SK-N-SH (cell line): Measurements from ENCODE around the gene EIF1. TPM values are rescaled to one million over a fixed set of nuclear protein-coding genes. Genes with fewer than 3 reads are reported as not detected.

Experiments used
- CTCF ChIA-PET: fragments of 300-600, 350-600 bp; formaldehyde crosslinking; extraction: SDS; loops from one replicate; lab custom pipeline; 2021; lab: Yijun Ruan, JAX
- POLR2A ChIA-PET: fragments of 350-600 bp; sonication (Branson Sonifier 250); formaldehyde crosslinking; extraction: SDS; loops from one replicate; lab custom pipeline; 2020; ENCODE audit warnings: antibody characterized with exemption, inconsistent platforms; lab: Yijun Ruan, JAX
- DNase-seq: peaks from one replicate; pipeline ENCODE4 v3.0.0; 2012
- H2AFZ ChIP-seq: fragments of 200-600 bp; sonication (generic); 2 replicates; pipeline ENCODE4 v1.8.1; 2016; ENCODE audit warnings: antibody characterized with exemption, mild to moderate bottlenecking, low read depth
- H3F3A ChIP-seq: fragments of 200-600 bp; sonication (generic); replicated peaks from 2 replicates; pipeline ENCODE3; 2016; ENCODE audit warnings: antibody characterized with exemption, mild to moderate bottlenecking; ENCODE audit not compliant: insufficient read depth
- H3K27ac ChIP-seq, 2 experiments: fragments of 200-500 bp in 1 of 2; fragments of 200-600 bp in 1 of 2; sonication (Bioruptor generic) in 1 of 2; sonication (generic), shearing (Covaris generic) in 1 of 2; 2 replicates each; pipeline versions ENCODE4 v1.5.1 to v1.6.1; 2014 to 2016; ENCODE audit warnings: low read depth in 2 of 2, inconsistent platforms in 1 of 2, low read length in 1 of 2, mild to moderate bottlenecking in 1 of 2, mixed read lengths in 1 of 2
- H3K27me3 ChIP-seq: fragments of 200-600 bp; sonication (generic), shearing (Covaris generic); 2 replicates; pipeline ENCODE4 v1.6.1; 2016; ENCODE audit warnings: mixed run types; ENCODE audit not compliant: insufficient read depth
- H3K36me3 ChIP-seq, 2 experiments: fragments of 200-500 bp in 1 of 2; fragments of 200-600 bp in 1 of 2; sonication (Bioruptor generic) in 1 of 2; sonication (generic) in 1 of 2; replicated peaks in 1 of 2; 2 replicates each; pipeline versions ENCODE3 to v1.5.1; 2014 to 2016; ENCODE audit warnings: low read length in 1 of 2, mild to moderate bottlenecking in 1 of 2; ENCODE audit not compliant: insufficient read depth in 2 of 2, control insufficient read depth in 1 of 2
- H3K4me1 ChIP-seq, 2 experiments: fragments of 200-500 bp in 1 of 2; fragments of 200-600 bp in 1 of 2; sonication (Bioruptor generic) in 1 of 2; sonication (generic), shearing (Covaris generic) in 1 of 2; 2 replicates each; pipeline versions ENCODE4 v1.5.1 to v1.6.1; 2014 to 2016; ENCODE audit warnings: low read depth in 1 of 2, low read length in 1 of 2, mixed run types in 1 of 2; ENCODE audit not compliant: insufficient read depth in 2 of 2, control insufficient read depth in 1 of 2
- H3K4me2 ChIP-seq: fragments of 200-600 bp; sonication (generic), shearing (Covaris generic); 2 replicates; pipeline ENCODE4 v1.6.1; 2017; ENCODE audit warnings: mixed run types
- H3K4me3 ChIP-seq, 2 experiments: fragments of 200-500 bp in 1 of 2; fragments of 200-600 bp in 1 of 2; sonication (Bioruptor generic) in 1 of 2; sonication (generic), shearing (Covaris generic) in 1 of 2; 2 replicates each; pipeline versions ENCODE4 v1.5.1 to v1.8.1; 2014 to 2016; ENCODE audit warnings: low read depth in 2 of 2, inconsistent platforms in 1 of 2, low read length in 1 of 2, mild to moderate bottlenecking in 1 of 2, mixed read lengths in 1 of 2, moderate library complexity in 1 of 2
- H3K79me2 ChIP-seq: fragments of 200-600 bp; sonication (generic); 2 replicates; pipeline ENCODE4 v1.8.1; 2017; ENCODE audit warnings: mild to moderate bottlenecking; ENCODE audit not compliant: insufficient read depth
- H3K9ac ChIP-seq: fragments of 200-600 bp; sonication (generic); 2 replicates; pipeline ENCODE4 v1.6.1; 2017; ENCODE audit warnings: mixed run types
- H3K9me2 ChIP-seq: fragments of 200-600 bp; sonication (generic); 2 replicates; pipeline ENCODE4 v1.6.1; 2017; ENCODE audit warnings: mixed run types
- H3K9me3 ChIP-seq: fragments of 200-600 bp; sonication (generic); 2 replicates; pipeline ENCODE4 v1.6.1; 2017; ENCODE audit warnings: mixed run types, mild to moderate bottlenecking, moderate library complexity
- H4K20me1 ChIP-seq: fragments of 200-600 bp; sonication (generic); 2 replicates; pipeline ENCODE4 v1.6.1; 2017; ENCODE audit warnings: mild to moderate bottlenecking, mixed run types; ENCODE audit not compliant: insufficient read depth
- CTCF ChIP-seq: fragments of 200-600 bp; sonication (generic); IDR thresholded peaks from 2 replicates; pipeline ENCODE4 v1.6.1; 2017; ENCODE audit warnings: antibody characterized with exemption, mild to moderate bottlenecking, moderate library complexity
- ELF1 ChIP-seq: IDR thresholded peaks from 2 replicates; pipeline ENCODE4 v1.4.0; 2012
- EP300 ChIP-seq, 2 experiments: IDR thresholded peaks; 2 replicates each; pipeline versions ENCODE4 v1.4.0 to v1.6.1; 2012; ENCODE audit warnings: borderline replicate concordance in 1 of 2, low read depth in 1 of 2, low read length in 1 of 2
- EZH2phosphoT487 ChIP-seq: fragments of 200-600 bp; sonication (generic); IDR thresholded peaks from 2 replicates; pipeline ENCODE4 v1.6.1; 2017; ENCODE audit warnings: low read depth, mixed run types, mild to moderate bottlenecking, antibody characterized with exemption, moderate library complexity, borderline replicate concordance
- IRF3 ChIP-seq: fragments of 150-350 bp; IDR thresholded peaks from 2 replicates; pipeline ENCODE4 v1.6.1; 2016; ENCODE audit warnings: mild to moderate bottlenecking, low read depth, low read length
- PBX3 ChIP-seq: IDR thresholded peaks from 2 replicates; pipeline ENCODE4; 2012
- POLR2AphosphoS5 ChIP-seq: IDR thresholded peaks from 2 replicates; pipeline ENCODE4 v1.6.1; 2012; ENCODE audit warnings: low read depth, low read length
- REST ChIP-seq: IDR thresholded peaks from 2 replicates; pipeline ENCODE4 v1.6.1; 2012; ENCODE audit warnings: mild to moderate bottlenecking, low read depth, low read length, moderate library complexity
- RFX5 ChIP-seq: IDR thresholded peaks from 2 replicates; pipeline ENCODE4 v1.6.1; 2012; ENCODE audit warnings: mild to moderate bottlenecking, improper control_type of control experiment, low read length
- RXRA ChIP-seq: IDR thresholded peaks from 2 replicates; pipeline ENCODE4 v1.4.0; 2012; ENCODE audit warnings: low read depth, mild to moderate bottlenecking, borderline replicate concordance
- TAF1 ChIP-seq: IDR thresholded peaks from 2 replicates; pipeline ENCODE4 v1.6.1; 2012; ENCODE audit warnings: low read depth, mild to moderate bottlenecking, low read length, moderate library complexity, borderline replicate concordance
- USF1 ChIP-seq: IDR thresholded peaks from 2 replicates; pipeline ENCODE4 v1.4.0; 2012; ENCODE audit warnings: low read depth, borderline replicate concordance
- WGBS: methylation state at CpG from one replicate; pipeline ENCODE4 v1.1.6; 2017; ENCODE audit warnings: low lambda C conversion rate; 5-methylcytosine and 5-hydroxymethylcytosine counted together
- polyA plus RNA-seq, 3 experiments: library from polyadenylated mRNA; depleted of rRNA; stranded (reverse); fragments of >200 nt; gene quantifications; 2 replicates each; pipeline ENCODE4 v1.2.3, GENCODE V29; 2012

EIF1 gene
- polyA plus RNA-seq, 1 of the 3 experiments (the other 2 are of a cell fraction): 300 TPM

DNA sequence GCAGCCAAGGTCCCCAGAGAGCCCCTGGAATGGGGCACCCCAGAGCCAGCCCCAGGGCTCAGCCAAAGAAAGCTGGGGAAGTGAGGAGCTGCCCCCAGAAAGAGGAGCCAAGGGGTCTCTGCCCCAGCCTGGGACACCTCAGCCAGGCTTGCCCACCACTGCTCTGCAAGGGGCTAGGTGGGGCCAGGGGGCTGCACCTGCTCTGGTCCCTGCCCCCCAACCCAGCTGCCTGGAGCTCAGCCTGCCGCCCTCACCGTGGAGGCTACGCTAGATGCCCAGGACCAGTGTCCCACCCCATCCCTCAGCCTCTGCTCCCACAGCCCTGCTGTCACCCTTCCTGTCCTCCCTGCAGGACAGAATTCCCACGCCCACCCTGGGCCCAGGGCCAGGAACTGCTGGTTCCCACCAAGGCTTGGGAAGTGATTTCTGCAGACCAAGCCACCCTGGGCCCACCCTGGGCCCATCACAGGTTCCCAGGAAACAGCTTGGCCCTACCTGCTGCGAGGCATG is 36.2 kb upstream of the EIF1 start:
- Histone ChIP-seq H3K9me3 (no peaks in the 10 kb centered on the region), H3K4me3 (no peak overlapping the region), H3K4me2 (no peak overlapping the region), H3K36me3 (no peaks in the 10 kb centered on the region), H3K9ac (no peak overlapping the region), H3K4me1 (peaks cover 0 to 9% of the 10 kb centered on the region in 2 experiments; a peak in 1 of 4 replicates), H2AFZ (no peak overlapping the region), H4K20me1 (no peaks in the 10 kb centered on the region), H3K27ac (no peak overlapping the region), H3K27me3 (no peaks in the 10 kb centered on the region), H3K79me2 (no peaks in the 10 kb centered on the region), H3F3A (no peaks in the 10 kb centered on the region), H3K9me2 (no peaks in the 10 kb centered on the region)
- ChIA-PET CTCF (interaction anchor here (1.4 to 20.6 kb wide), 6 partner anchors 8 to 849 kb away, joined by 3 to 646 read pairs (median 6); no protein-coding TSS in a partner anchor), POLR2A (no interaction called here)
- DNase-seq: no peak
- WGBS: 13% methylated on average over 1 of the region's 5 CpGs
- TF ChIP-seq PBX3: no peak

GRCh38 chr17:41653421-41653820 is 35.3 kb upstream of the EIF1 start:
- no peaks in the 10 kb centered on the region for H3K9me3 ChIP-seq
- no peak overlapping the region for H3K27ac ChIP-seq
- H3K79me2 ChIP-seq: no peaks in the 10 kb centered on the region
- peaks cover 0 to 2% of the 10 kb centered on the region in 2 experiments; a peak in 1 of 4 replicates for H3K4me1 ChIP-seq
- CTCF ChIA-PET: interaction anchor here (1.4 to 20.6 kb wide), 4 partner anchors 9 to 850 kb away, joined by 4 to 646 read pairs (median 261); no protein-coding TSS in a partner anchor
- H3K4me2 ChIP-seq: no peak overlapping the region
- H3K27me3 ChIP-seq: no peaks in the 10 kb centered on the region
- TF ChIP-seq PBX3 (no peak), CTCF (no peak), EP300 (IDR thresholded peaks at IDR 0.05; ENCODE audit: borderline replicate concordance in 1 of 2, low read depth in 1 of 2, low read length in 1 of 2) (no peak), TAF1 (no peak), REST (no peak), ELF1 (no peak), USF1 (no peak), RXRA (no peak), IRF3 (no peak), EZH2phosphoT487 (no peak), POLR2AphosphoS5 (no peak), RFX5 (no peak)
- WGBS: 52% methylated on average over 4 of the region's 5 CpGs
- H3K9ac ChIP-seq: no peak overlapping the region
- no peaks in the 10 kb centered on the region for H3F3A ChIP-seq
- H3K36me3 ChIP-seq: no peaks in the 10 kb centered on the region
- POLR2A ChIA-PET: interaction anchor here (0.6 kb wide), 1 partner anchor 1966 kb away, joined by 5 read pairs; the partner anchor contains the start of gene PGAP3
- no peaks in the 10 kb centered on the region for H4K20me1 ChIP-seq
- H3K4me3 ChIP-seq: no peak overlapping the region
- no peaks in the 10 kb centered on the region for H3K9me2 ChIP-seq
- no peak for DNase-seq
- H2AFZ ChIP-seq: no peak overlapping the region
